Erythroblast (primary cell): ENCODE results near the gene ATXN2.

ENCODE experiments used
- GATA1 ChIP-seq: IDR thresholded peaks from 2 replicates; pipeline ENCODE4 v1.6.1; 2011; ENCODE audit warnings: low read depth, mild to moderate bottlenecking, control low read depth, low read length, moderate library complexity
- POLR2A ChIP-seq: IDR thresholded peaks from 2 replicates; pipeline ENCODE4 v1.6.1; 2011; ENCODE audit warnings: mild to moderate bottlenecking, low read length

GRCh38 chr12:111444925-111445725 lies 154.0 kb downstream of the ATXN2 start:
- TF ChIP-seq POLR2A (no peak), GATA1 (no peak)
